GM19193 (cell line): Measurements from ENCODE around the gene CEP20.

Experiments used
- POLR2A ChIP-seq: IDR thresholded peaks from 4 replicates; pipeline ENCODE4 v1.6.1; 2011; ENCODE audit not compliant: insufficient read depth, insufficient read length; ENCODE audit errors: extremely low read depth

The CEP20 gene

DNA sequence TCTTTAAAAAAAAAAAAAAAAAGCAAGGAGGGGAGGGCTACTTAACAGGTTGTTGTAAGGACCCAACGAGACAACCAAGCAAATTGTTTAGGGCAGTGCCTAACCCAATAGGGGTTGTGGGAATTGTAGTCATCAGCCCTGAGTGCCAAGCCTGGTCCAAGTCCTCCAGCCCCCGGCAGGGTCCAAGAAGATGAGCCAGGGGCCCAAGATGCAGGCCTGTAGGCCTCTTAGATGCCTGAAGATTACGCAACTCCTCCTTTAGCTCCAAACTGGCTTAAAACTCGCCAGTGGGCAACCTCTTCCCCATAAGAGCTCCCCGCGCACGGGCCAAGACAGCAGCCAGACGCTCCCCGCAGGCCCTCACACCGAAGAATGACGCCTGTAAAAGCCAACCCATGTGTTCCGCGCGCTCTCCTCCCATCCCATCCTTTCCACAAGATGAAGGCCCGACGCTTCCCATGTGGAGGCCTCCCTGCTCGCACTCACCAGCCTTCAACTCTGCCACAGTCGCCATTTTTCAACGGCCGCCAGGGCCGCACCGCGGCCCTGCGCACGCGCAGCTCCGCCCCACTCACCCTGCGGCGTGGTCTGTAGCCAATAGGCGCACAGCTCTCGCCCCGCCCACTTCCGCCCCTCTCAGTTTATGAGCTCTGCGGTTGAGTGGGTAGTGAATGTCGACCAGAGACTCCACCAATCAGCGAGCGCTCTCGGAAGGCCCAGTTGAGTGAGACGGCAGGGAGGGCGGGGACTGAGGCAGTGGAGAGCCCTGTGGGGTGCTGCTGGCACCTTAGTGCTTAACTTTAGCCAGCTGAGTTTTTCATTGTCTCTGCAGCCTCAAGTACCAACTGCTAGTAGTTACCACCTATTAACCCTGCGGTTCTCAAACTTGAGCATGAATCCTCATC, at the start of gene CEP20:
TSS of gene CEP20 (minus strand) at position 532 of the 905 bp plus-strand sequence. CDS start at position 514, 18 bp downstream.
- TF ChIP-seq POLR2A = peak; percentile 94

DNA sequence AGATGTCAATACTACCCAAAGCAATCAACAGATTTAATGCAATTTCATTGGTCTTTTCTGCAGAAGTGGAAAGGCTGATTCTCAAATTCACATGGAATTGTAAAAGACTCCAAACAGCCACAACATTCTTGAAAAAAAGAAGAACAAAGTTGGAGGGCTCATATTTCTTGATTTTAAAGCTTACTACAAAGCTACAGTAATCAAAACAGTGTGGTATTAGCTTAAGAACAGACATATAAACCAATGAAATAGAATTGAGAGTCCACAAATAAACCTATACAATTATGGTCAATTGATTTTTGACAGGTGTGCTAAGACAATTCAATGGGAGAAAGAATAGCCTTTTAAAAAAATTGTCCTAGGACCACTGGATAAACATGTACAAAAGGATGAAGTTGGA, 46.6 kb upstream of the CEP20 start:
- TF ChIP-seq POLR2A = no peak

GRCh38 chr16:15933781-15934180, 45.4 kb upstream of the CEP20 start:
- no peak for TF ChIP-seq POLR2A

GRCh38 chr16:15932939-15933338, 44.5 kb upstream of the CEP20 start:
- no peak for TF ChIP-seq POLR2A

- TF ChIP-seq POLR2A = no peak
Observed at GRCh38 chr16:15928261-15929104, 40.1 kb upstream of the CEP20 start.

DNA sequence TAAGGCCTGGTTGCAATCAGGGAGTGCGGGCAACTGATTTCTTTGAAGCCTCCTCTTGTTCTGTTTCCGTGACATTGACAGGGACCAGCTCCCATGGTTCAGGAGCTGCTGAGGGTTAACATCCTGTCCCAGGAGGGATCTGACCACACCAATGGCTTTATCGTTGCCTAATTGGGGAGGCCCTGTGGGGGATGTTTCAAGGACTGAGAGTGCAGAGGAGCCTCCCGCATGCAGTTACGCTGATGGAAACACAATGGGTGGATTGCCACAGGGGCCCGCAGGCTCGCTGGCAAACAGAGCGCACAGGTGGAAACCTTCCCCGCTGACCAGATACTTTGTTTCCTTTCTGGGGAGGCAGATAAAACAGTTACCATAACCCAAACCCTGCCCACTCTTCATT, 37.2 kb upstream of the CEP20 start:
- no peak for TF ChIP-seq POLR2A

DNA sequence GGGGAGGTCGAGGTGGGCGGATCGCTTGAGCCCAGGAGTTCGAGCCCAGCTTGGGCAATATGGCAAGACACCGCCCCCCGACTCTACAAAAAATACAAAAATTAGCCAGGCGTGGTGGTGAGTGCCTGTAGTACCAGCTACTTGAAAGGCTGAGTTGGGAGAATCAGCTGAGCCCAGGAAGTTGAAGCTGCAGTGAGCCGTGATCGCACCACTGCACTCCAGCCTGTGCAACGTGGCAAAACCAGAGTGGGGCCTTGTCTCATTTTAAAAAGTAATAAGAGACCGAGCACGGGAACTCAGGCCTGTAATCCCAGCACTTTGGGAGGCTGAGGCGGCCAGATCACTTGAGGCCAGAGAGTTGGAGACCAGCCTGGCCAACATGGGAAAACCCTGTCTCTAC, 36.6 kb upstream of the CEP20 start:
- TF ChIP-seq POLR2A = no peak

DNA sequence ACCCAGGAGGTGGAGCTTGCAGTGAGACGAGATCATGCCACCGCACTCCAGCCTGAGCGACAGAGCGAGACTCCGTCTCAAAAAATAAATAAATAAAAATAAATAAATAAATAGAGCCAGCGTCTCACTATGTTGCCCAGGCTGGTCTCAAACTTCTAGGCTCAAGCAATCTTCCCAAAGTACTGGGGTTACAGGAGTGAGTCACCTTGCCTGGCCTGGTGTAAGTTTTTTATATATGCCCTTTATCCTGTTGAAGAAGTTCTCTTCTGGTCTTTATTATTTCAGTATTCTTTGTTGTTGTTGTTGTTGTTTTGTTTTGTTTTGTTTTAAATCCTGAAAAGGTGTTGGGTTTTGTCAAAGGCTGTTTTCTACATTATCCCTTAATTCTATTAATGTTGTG, 30.9 kb upstream of the CEP20 start:
- no peak for TF ChIP-seq POLR2A

DNA sequence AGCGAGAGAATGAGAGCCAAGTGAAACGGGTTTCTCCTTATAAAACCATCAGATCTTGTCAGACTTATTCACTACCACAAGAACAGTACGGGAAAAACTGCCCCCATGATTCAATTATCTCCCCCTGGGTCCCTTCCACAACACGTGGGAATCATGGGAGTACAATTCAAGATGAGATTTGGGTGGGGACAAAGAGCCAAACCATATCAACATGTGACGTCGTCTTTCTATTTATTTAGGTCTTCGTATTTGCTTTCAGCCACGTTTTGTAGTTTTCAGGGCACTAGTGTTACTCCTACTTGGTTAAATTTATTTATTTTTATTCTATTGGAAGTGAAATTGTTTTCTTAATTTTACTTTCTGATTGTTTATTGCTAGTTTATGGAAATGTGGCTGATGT, 27.9 kb upstream of the CEP20 start:
- TF ChIP-seq POLR2A = no peak

DNA sequence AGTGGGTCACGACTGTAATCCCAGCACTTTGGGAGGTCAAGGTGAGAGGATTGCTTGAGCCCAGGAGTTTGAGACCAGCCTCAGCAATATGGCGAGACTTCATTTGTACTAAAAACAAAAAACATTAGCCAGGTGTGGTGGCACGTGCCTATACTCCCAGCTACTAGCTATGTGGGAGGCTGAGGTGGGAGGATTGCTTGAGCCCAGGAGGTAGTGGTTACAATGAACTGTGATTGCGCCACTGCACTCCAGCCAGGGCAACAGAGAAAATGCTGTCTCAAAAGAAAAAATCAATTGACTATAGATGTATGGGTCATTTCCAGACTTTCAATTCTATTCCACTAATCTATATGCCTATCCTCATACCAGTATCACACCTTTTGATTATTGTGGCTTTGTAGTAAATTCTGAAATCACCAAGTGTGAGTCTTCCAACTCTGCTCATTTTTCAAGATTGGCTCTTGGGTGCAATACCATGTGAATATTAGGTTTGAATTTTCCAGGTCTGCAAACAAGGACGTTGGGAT, 27.2 kb upstream of the CEP20 start:
- TF ChIP-seq POLR2A = no peak

DNA sequence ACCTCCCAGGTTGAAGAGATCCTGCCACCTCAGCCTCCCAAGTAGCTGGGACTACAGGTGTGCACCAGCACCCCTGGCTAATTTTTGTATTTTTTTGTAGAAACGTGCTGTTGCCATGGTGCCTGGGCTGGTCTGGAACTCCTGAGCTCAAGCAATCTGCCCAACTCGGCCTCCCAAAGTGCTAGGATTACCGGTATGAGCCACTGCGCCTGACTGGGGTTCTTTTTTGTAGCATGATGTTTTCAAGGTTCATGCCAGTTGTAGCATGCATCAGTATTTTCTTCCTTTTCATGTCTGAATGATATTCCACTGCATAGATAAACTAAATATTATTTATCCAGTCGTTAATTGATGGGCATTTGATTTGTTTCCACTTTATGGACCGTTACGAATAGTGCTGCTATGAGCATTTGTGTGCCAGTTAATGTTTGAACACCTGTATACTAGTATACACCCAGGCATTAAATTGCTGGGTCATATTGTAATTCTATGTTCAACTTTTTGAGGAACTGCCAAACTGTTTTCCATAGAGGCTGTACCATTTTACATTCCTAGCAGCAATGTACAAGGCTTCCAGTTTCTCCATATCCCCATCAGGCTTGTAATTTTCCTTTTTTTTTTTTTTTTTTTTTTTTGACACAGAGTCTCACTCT, 24.8 kb upstream of the CEP20 start:
- TF ChIP-seq POLR2A = no peak

- TF ChIP-seq POLR2A = no peak
Observed at GRCh38 chr16:15911198-15911597, 22.8 kb upstream of the CEP20 start.

GRCh38 chr16:15907863-15908478, 19.6 kb upstream of the CEP20 start:
- TF ChIP-seq POLR2A = no peak

DNA sequence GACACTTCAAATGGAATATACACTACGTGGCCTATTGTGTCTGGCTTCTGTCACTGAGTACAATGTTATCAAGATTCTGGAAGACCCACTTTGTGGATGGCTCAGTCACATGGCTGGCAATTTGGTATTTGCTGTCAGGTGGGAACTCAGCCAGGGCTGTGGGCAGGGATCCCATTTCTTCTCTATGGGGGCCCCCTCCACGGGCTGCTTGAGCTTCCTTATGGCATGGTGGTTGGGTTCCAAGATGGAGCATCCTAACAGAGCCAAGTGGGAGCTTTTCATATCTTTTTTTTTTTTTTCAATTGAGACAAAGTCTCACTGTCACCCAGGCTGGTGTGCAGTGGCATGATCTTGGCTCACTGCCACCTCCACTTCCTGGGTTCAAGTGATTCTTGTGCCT, 18.0 kb upstream of the CEP20 start:
- no peak for TF ChIP-seq POLR2A
